ENCODE data around the gene ATR.
"Not testable (repeated sequence)": the region's sequence is repeated elsewhere in the genome, so short reads cannot be mapped to it uniquely, and the experiment has no call there.

Gene ATR

GRCh38 chr3:142560118-142560517 lies 18.4 kb downstream of the ATR start:
- H3K4me3 ChIP-seq (replicated peaks; ENCODE audit: low read depth, low read length), result no peak overlapping the region
- no peak for DNase-seq (ENCODE audit: extremely low read depth, insufficient read length)
- TF ChIP-seq, protein P1, sequence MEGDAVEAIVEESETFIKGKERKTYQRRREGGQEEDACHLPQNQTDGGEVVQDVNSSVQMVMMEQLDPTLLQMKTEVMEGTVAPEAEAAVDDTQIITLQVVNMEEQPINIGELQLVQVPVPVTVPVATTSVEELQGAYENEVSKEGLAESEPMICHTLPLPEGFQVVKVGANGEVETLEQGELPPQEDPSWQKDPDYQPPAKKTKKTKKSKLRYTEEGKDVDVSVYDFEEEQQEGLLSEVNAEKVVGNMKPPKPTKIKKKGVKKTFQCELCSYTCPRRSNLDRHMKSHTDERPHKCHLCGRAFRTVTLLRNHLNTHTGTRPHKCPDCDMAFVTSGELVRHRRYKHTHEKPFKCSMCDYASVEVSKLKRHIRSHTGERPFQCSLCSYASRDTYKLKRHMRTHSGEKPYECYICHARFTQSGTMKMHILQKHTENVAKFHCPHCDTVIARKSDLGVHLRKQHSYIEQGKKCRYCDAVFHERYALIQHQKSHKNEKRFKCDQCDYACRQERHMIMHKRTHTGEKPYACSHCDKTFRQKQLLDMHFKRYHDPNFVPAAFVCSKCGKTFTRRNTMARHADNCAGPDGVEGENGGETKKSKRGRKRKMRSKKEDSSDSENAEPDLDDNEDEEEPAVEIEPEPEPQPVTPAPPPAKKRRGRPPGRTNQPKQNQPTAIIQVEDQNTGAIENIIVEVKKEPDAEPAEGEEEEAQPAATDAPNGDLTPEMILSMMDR (IDR thresholded peaks at IDR 0.05; ENCODE audit: insufficient read depth, low read length, poor library complexity, severe bottlenecking), result no peak
- no peaks in the 10 kb centered on the region; the same call in none of the 2 replicates for H3K36me3 ChIP-seq (ENCODE audit: control insufficient read depth, insufficient read depth, low read length)
- H3K27me3 ChIP-seq (replicated peaks; ENCODE audit: control insufficient read depth, insufficient read depth, low read length), result no peaks in the 10 kb centered on the region

- H3K4me3 ChIP-seq (replicated peaks; ENCODE audit: low read depth, low read length), result no peak overlapping the region
- H3K36me3 ChIP-seq (ENCODE audit: control insufficient read depth, insufficient read depth, low read length), result peaks cover 1% of the 10 kb centered on the region; the same call in 1 of the 2 replicates
- no peaks in the 10 kb centered on the region for H3K27me3 ChIP-seq (replicated peaks; ENCODE audit: control insufficient read depth, insufficient read depth, low read length)
- DNase-seq (ENCODE audit: extremely low read depth, insufficient read length), result no peak
- TF ChIP-seq, protein P1 (IDR thresholded peaks at IDR 0.05; ENCODE audit: insufficient read depth, low read length, poor library complexity, severe bottlenecking), result no peak
Observed at GRCh38 chr3:142553741-142554140, 24.8 kb downstream of the ATR start.

- DNase-seq (ENCODE audit: extremely low read depth, insufficient read length); H3K36me3 ChIP-seq (ENCODE audit: control insufficient read depth, insufficient read depth, low read length); H3K27me3 ChIP-seq (replicated peaks; ENCODE audit: control insufficient read depth, insufficient read depth, low read length); H3K4me3 ChIP-seq (replicated peaks; ENCODE audit: low read depth, low read length): not testable (repeated sequence)
Observed at GRCh38 chr3:142552579-142552978, 26.0 kb downstream of the ATR start.

- Histone ChIP-seq H3K36me3 (ENCODE audit: control insufficient read depth, insufficient read depth, low read length) (peaks cover 1% of the 10 kb centered on the region; the same call in 1 of the 2 replicates), H3K4me3 (replicated peaks; ENCODE audit: low read depth, low read length) (no peak overlapping the region), H3K27me3 (replicated peaks; ENCODE audit: control insufficient read depth, insufficient read depth, low read length) (no peaks in the 10 kb centered on the region)
- no peak for DNase-seq (ENCODE audit: extremely low read depth, insufficient read length)
- TF ChIP-seq, protein P1 (IDR thresholded peaks at IDR 0.05; ENCODE audit: insufficient read depth, low read length, poor library complexity, severe bottlenecking), result no peak
Observed at GRCh38 chr3:142549986-142550385, 28.5 kb downstream of the ATR start.

GRCh38 chr3:142543307-142543706 lies 35.2 kb downstream of the ATR start:
- Histone ChIP-seq H3K27me3 (replicated peaks; ENCODE audit: control insufficient read depth, insufficient read depth, low read length) (no peaks in the 10 kb centered on the region), H3K4me3 (replicated peaks; ENCODE audit: low read depth, low read length) (no peak overlapping the region), H3K36me3 (ENCODE audit: control insufficient read depth, insufficient read depth, low read length) (no peaks in the 10 kb centered on the region; the same call in none of the 2 replicates)
- TF ChIP-seq, protein P1 (IDR thresholded peaks at IDR 0.05; ENCODE audit: insufficient read depth, low read length, poor library complexity, severe bottlenecking), result no peak
- no peak for DNase-seq (ENCODE audit: extremely low read depth, insufficient read length)

DNA sequence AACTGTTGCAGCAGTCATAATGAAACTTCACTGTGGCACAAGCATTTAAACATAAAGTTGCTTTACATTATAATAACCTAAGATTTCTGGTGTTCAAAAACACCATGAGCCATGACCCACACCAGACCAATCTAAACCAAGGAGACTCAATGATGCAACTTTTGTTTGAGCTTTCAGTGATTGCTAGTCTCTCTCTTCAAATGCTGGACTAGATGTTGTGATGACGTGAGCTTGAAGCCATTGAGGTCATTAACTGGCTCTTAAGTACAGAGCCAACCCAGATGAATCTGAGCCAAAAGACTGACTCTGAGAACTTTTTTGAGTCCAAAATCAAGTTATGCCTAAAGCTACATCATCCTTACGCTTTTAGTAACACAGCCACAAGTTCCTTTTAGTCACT lies 36.5 kb downstream of the ATR start:
- Histone ChIP-seq H3K27me3 (replicated peaks; ENCODE audit: control insufficient read depth, insufficient read depth, low read length) (no peaks in the 10 kb centered on the region), H3K4me3 (replicated peaks; ENCODE audit: low read depth, low read length) (no peak overlapping the region), H3K36me3 (ENCODE audit: control insufficient read depth, insufficient read depth, low read length) (no peaks in the 10 kb centered on the region; the same call in none of the 2 replicates)
- TF ChIP-seq, protein P1 (IDR thresholded peaks at IDR 0.05; ENCODE audit: insufficient read depth, low read length, poor library complexity, severe bottlenecking), result no peak
- no peak for DNase-seq (ENCODE audit: extremely low read depth, insufficient read length)
